Osteoblast (primary cell): ENCODE data around the gene ZNF567. TPM values are rescaled to one million over a fixed set of nuclear protein-coding genes. Genes with fewer than 3 reads are reported as not detected.
A peak's percentile ranks its signal among the peaks of the same experiment; 100 is the strongest.

Experiments
- DNase-seq: peaks from one replicate; pipeline ENCODE4 v3.0.0; 2011; ENCODE audit warnings: low spot score, mixed read lengths; ENCODE audit not compliant: insufficient read length; ENCODE audit errors: missing footprints
- H2AFZ ChIP-seq: 2 replicates; pipeline ENCODE4 v1.6.0; 2011; ENCODE audit warnings: mild to moderate bottlenecking, low read length
- H3K27ac ChIP-seq: 2 replicates; pipeline ENCODE4 v1.5.1; 2011; ENCODE audit warnings: mild to moderate bottlenecking, low read depth, low read length, moderate library complexity
- H3K27me3 ChIP-seq: 2 replicates; pipeline ENCODE4 v1.6.0; 2012; ENCODE audit warnings: mild to moderate bottlenecking, control low read depth, inconsistent platforms, low read length, moderate library complexity; ENCODE audit not compliant: insufficient read depth
- H3K36me3 ChIP-seq: 2 replicates; pipeline ENCODE4 v1.5.1; 2011; ENCODE audit warnings: mild to moderate bottlenecking, low read length, control low read depth, moderate library complexity; ENCODE audit not compliant: insufficient read depth
- H3K4me1 ChIP-seq: 2 replicates; pipeline ENCODE4 v1.5.1; 2011; ENCODE audit warnings: mild to moderate bottlenecking, low read length, control low read depth, moderate library complexity; ENCODE audit not compliant: insufficient read depth
- H3K4me2 ChIP-seq: 2 replicates; pipeline ENCODE4 v1.6.0; 2011; ENCODE audit warnings: mild to moderate bottlenecking, low read length; ENCODE audit not compliant: insufficient read depth
- H3K4me3 ChIP-seq: fragments of 200-600 bp; sonication (generic); 3 replicates; pipeline ENCODE4 v1.5.1; 2012; ENCODE audit warnings: mild to moderate bottlenecking, low read length, inconsistent platforms; ENCODE audit not compliant: insufficient read depth
- H3K79me2 ChIP-seq: 2 replicates; pipeline ENCODE4 v1.6.0; 2012; ENCODE audit warnings: mild to moderate bottlenecking, low read length, control low read depth, inconsistent platforms; ENCODE audit not compliant: insufficient read depth
- H3K9me3 ChIP-seq: 2 replicates; pipeline ENCODE4 v1.5.1; 2011; ENCODE audit warnings: low read depth, low read length, control low read depth
- H4K20me1 ChIP-seq: 2 replicates; pipeline ENCODE4 v1.6.0; 2012; ENCODE audit warnings: mild to moderate bottlenecking, low read length, control low read depth; ENCODE audit not compliant: insufficient read depth
- CTCF ChIP-seq: IDR thresholded peaks from 2 replicates; pipeline ENCODE4 v1.5.1; 2011; ENCODE audit warnings: mild to moderate bottlenecking, low read depth, low read length, moderate library complexity; ENCODE audit errors: extremely low read depth
- total RNA-seq: library from RNA; depleted of rRNA; stranded (reverse); fragments of >200 nt; gene quantifications from 2 replicates; pipeline ENCODE4 v1.2.3, GENCODE V29; 2012

ZNF567 gene
- total RNA-seq, 1 donor: 8.0 TPM

- H3K36me3 ChIP-seq: peaks cover 21% of the 10 kb centered on the region
- peaks cover 34% of the 10 kb centered on the region for H3K79me2 ChIP-seq
- H2AFZ ChIP-seq: peak overlapping the region; percentile 94
- no peak for TF ChIP-seq CTCF
- H3K4me3 ChIP-seq: peak overlapping the region; percentile 80
- peaks cover 1% of the 10 kb centered on the region for H3K9me3 ChIP-seq
- DNase-seq: no peak
- no peaks in the 10 kb centered on the region for H4K20me1 ChIP-seq
- H3K4me1 ChIP-seq: peaks cover 4% of the 10 kb centered on the region
- H3K27ac ChIP-seq: no peak overlapping the region
- H3K27me3 ChIP-seq: no peaks in the 10 kb centered on the region
- peak overlapping the region; percentile 94 for H3K4me2 ChIP-seq
These were observed 21.6 kb upstream of the ZNF567 start for GRCh38 chr19:36665832-36666231.

GRCh38 chr19:36668646-36669045 lies 18.8 kb upstream of the ZNF567 start:
- H3K9me3 ChIP-seq: no peaks in the 10 kb centered on the region
- H3K4me3 ChIP-seq: no peak overlapping the region
- peaks cover 4% of the 10 kb centered on the region for H3K4me1 ChIP-seq
- no peak overlapping the region for H2AFZ ChIP-seq
- no peak for DNase-seq
- peaks cover 39% of the 10 kb centered on the region for H3K79me2 ChIP-seq
- no peaks in the 10 kb centered on the region for H4K20me1 ChIP-seq
- no peak overlapping the region for H3K4me2 ChIP-seq
- no peak for TF ChIP-seq CTCF
- no peak overlapping the region for H3K27ac ChIP-seq
- H3K27me3 ChIP-seq: no peaks in the 10 kb centered on the region
- peaks cover 5% of the 10 kb centered on the region for H3K36me3 ChIP-seq

GRCh38 chr19:36672368-36672767 lies 15.0 kb upstream of the ZNF567 start:
- Histone ChIP-seq H3K4me2 (no peak overlapping the region), H3K4me1 (no peaks in the 10 kb centered on the region), H2AFZ (no peak overlapping the region), H3K27me3 (no peaks in the 10 kb centered on the region), H3K9me3 (no peaks in the 10 kb centered on the region), H4K20me1 (no peaks in the 10 kb centered on the region), H3K36me3 (no peaks in the 10 kb centered on the region), H3K79me2 (peaks cover 21% of the 10 kb centered on the region), H3K27ac (no peak overlapping the region), H3K4me3 (no peak overlapping the region)
- DNase-seq: no peak
- TF ChIP-seq CTCF: no peak

- H2AFZ ChIP-seq: no peak overlapping the region
- peaks cover 10% of the 10 kb centered on the region for H3K79me2 ChIP-seq
- no peak for TF ChIP-seq CTCF
- H3K4me1 ChIP-seq: no peaks in the 10 kb centered on the region
- no peak overlapping the region for H3K4me2 ChIP-seq
- no peaks in the 10 kb centered on the region for H3K36me3 ChIP-seq
- H3K4me3 ChIP-seq: no peak overlapping the region
- no peaks in the 10 kb centered on the region for H4K20me1 ChIP-seq
- H3K27me3 ChIP-seq: no peaks in the 10 kb centered on the region
- DNase-seq: no peak
- H3K9me3 ChIP-seq: no peaks in the 10 kb centered on the region
- no peak overlapping the region for H3K27ac ChIP-seq
These were observed 13.2 kb upstream of the ZNF567 start for GRCh38 chr19:36674201-36674600.
